SIG-M5 treated with dmso at 0.1 percent for 504 hours (cell line): ENCODE measurements around the gene ERBB4.

ENCODE experiments used
- DNase-seq: peaks from one replicate; lab custom pipeline; 2025; ENCODE audit not compliant: unreplicated experiment; lab: John Stamatoyannopoulos, UW

Gene ERBB4

GRCh38 chr2:211439011-211439410 lies 1099.6 kb downstream of the ERBB4 start:
- no peak for DNase-seq

- no peak for DNase-seq
Observed at GRCh38 chr2:211437396-211437795, 1101.2 kb downstream of the ERBB4 start.

GRCh38 chr2:211436182-211436581 lies 1102.4 kb downstream of the ERBB4 start:
- no peak for DNase-seq

GRCh38 chr2:211435331-211435730 lies 1103.3 kb downstream of the ERBB4 start:
- DNase-seq, result no peak

- no peak for DNase-seq
Observed at GRCh38 chr2:211434773-211435172, 1103.8 kb downstream of the ERBB4 start.

GRCh38 chr2:211429256-211429920 lies 1109.2 kb downstream of the ERBB4 start:
- DNase-seq, result no peak

- DNase-seq, result no peak
Observed at GRCh38 chr2:211426240-211426639, 1112.4 kb downstream of the ERBB4 start.

- DNase-seq, result no peak
Observed at GRCh38 chr2:211423018-211423417, 1115.6 kb downstream of the ERBB4 start.

GRCh38 chr2:211417544-211417943 lies 1121.1 kb downstream of the ERBB4 start:
- no peak for DNase-seq

GRCh38 chr2:211416373-211416772 lies 1122.2 kb downstream of the ERBB4 start:
- no peak for DNase-seq

- DNase-seq, result no peak
Observed at GRCh38 chr2:211413746-211414145, 1124.9 kb downstream of the ERBB4 start.

- DNase-seq, result peak; percentile 45
Observed at GRCh38 chr2:211408483-211408891, 1130.1 kb downstream of the ERBB4 start.

- no peak for DNase-seq
Observed at GRCh38 chr2:211407076-211407475, 1131.5 kb downstream of the ERBB4 start.

- DNase-seq, result no peak
Observed at GRCh38 chr2:211405036-211405435, 1133.6 kb downstream of the ERBB4 start.

- DNase-seq, result no peak
Observed at GRCh38 chr2:211404098-211404497, 1134.5 kb downstream of the ERBB4 start.

GRCh38 chr2:211401328-211401727 lies 1137.3 kb downstream of the ERBB4 start:
- DNase-seq, result no peak

- no peak for DNase-seq
Observed at GRCh38 chr2:211397764-211398163, 1140.8 kb downstream of the ERBB4 start.

- no peak for DNase-seq
Observed at GRCh38 chr2:211396815-211397214, 1141.8 kb downstream of the ERBB4 start.

GRCh38 chr2:211391189-211391567 lies 1147.4 kb downstream of the ERBB4 start:
- no peak for DNase-seq

GRCh38 chr2:211390536-211391188 lies 1147.9 kb downstream of the ERBB4 start:
- no peak for DNase-seq

GRCh38 chr2:211387734-211388133 lies 1150.9 kb downstream of the ERBB4 start:
- DNase-seq, result no peak

GRCh38 chr2:211380041-211380440 lies 1158.6 kb downstream of the ERBB4 start:
- DNase-seq, result no peak

GRCh38 chr2:211376410-211376809 lies 1162.2 kb downstream of the ERBB4 start:
- no peak for DNase-seq
